Left forelimb (tissue), 1 donor: ENCODE measurements around the gene RBM20.
"Not testable (repeated sequence)": the region's sequence is repeated elsewhere in the genome, so short reads cannot be mapped to it uniquely, and the experiment has no call there.

Source experiments
- DNase-seq: peaks from one replicate; pipeline ENCODE4 v3.0.0-alpha.2; 2018; ENCODE audit warnings: low spot score

The RBM20 gene

GRCh38 chr10:110764793-110765512 is 120.8 kb downstream of the RBM20 start:
- no peak for DNase-seq

GRCh38 chr10:110765513-110766319 is 121.6 kb downstream of the RBM20 start:
- DNase-seq: no peak

- not testable (repeated sequence) for DNase-seq
These were observed 123.5 kb downstream of the RBM20 start for GRCh38 chr10:110767601-110768000.

GRCh38 chr10:110770243-110770642 is 126.1 kb downstream of the RBM20 start:
- DNase-seq: no peak

GRCh38 chr10:110771486-110771885 is 127.3 kb downstream of the RBM20 start:
- no peak for DNase-seq

GRCh38 chr10:110771991-110772390 is 127.9 kb downstream of the RBM20 start:
- no peak for DNase-seq

- no peak for DNase-seq
These were observed 128.4 kb downstream of the RBM20 start for GRCh38 chr10:110772454-110773025.

GRCh38 chr10:110773693-110774068 is 129.5 kb downstream of the RBM20 start:
- DNase-seq: no peak

- no peak for DNase-seq
These were observed 130.2 kb downstream of the RBM20 start for GRCh38 chr10:110774069-110775019.

GRCh38 chr10:110775020-110775375 is 130.9 kb downstream of the RBM20 start:
- DNase-seq: no peak

- no peak for DNase-seq
These were observed 131.3 kb downstream of the RBM20 start for GRCh38 chr10:110775406-110775805.

- no peak for DNase-seq
These were observed 132.9 kb downstream of the RBM20 start for GRCh38 chr10:110777017-110777416.

GRCh38 chr10:110777661-110778060 is 133.5 kb downstream of the RBM20 start:
- no peak for DNase-seq

GRCh38 chr10:110778211-110778610 is 134.1 kb downstream of the RBM20 start:
- DNase-seq: no peak

GRCh38 chr10:110779489-110779888 is 135.4 kb downstream of the RBM20 start:
- no peak for DNase-seq

- DNase-seq: no peak
These were observed 136.6 kb downstream of the RBM20 start for GRCh38 chr10:110780704-110781103.

GRCh38 chr10:110781139-110781538 is 137.0 kb downstream of the RBM20 start:
- no peak for DNase-seq

- no peak for DNase-seq
These were observed 138.5 kb downstream of the RBM20 start for GRCh38 chr10:110782616-110783015.

- DNase-seq: no peak
These were observed 139.5 kb downstream of the RBM20 start for GRCh38 chr10:110783509-110784107.

- no peak for DNase-seq
These were observed 140.1 kb downstream of the RBM20 start for GRCh38 chr10:110784198-110784597.

- no peak for DNase-seq
These were observed 142.0 kb downstream of the RBM20 start for GRCh38 chr10:110786172-110786571.
